ENCODE measurements around the gene VPS26C.

- TF ChIP-seq RAD21 (conservative IDR thresholded peaks at IDR 0.05 in 1 of 2, IDR thresholded peaks at IDR 0.05 in 1 of 2) = no peak
- TF ChIP-seq HEYL (CRISPR knock-in tag; IDR thresholded peaks at IDR 0.05) = no peak
- no peak for TF ChIP-seq CTCF (IDR thresholded peaks at IDR 0.05)
- TF ChIP-seq CBX8 (IDR thresholded peaks at IDR 0.05) = no peak
- TF ChIP-seq FOSL2 (IDR thresholded peaks at IDR 0.05) = no peak
- no peak for TF ChIP-seq FOSL2 (CRISPR knock-in tag; IDR thresholded peaks at IDR 0.05)
- peak; percentile 81 for TF ChIP-seq RFX5 (IDR thresholded peaks at IDR 0.05)
- no peak for TF ChIP-seq GATA3 (IDR thresholded peaks at IDR 0.05; ENCODE audit: borderline replicate concordance)
- no peak for TF ChIP-seq EP300 (IDR thresholded peaks at IDR 0.05)
Measured at GRCh38 chr21:37268186-37268503, 1.0 kb upstream of the VPS26C start.
